HG03103 (cell line): Measurements from ENCODE around the gene CALHM5.
A peak's percentile ranks its signal among the peaks of the same experiment; 100 is the strongest.

Experiments
- ATAC-seq: cut with Tn5 transposase; IDR thresholded peaks from one replicate; pipeline ENCODE4 v1.9.1; 2021; ENCODE audit warnings: low read depth; ENCODE audit not compliant: unreplicated experiment

CALHM5 gene

GRCh38 chr6:116507324-116507723 is 4.1 kb upstream of the CALHM5 start:
- ATAC-seq: no peak

GRCh38 chr6:116508527-116508926 is 2.9 kb upstream of the CALHM5 start:
- no peak for ATAC-seq

GRCh38 chr6:116512111-116512559 is 696 bp downstream of the CALHM5 start:
- ATAC-seq: peak; percentile 86

- no peak for ATAC-seq
These were observed 1.3 kb downstream of the CALHM5 start for GRCh38 chr6:116512734-116513133.

GRCh38 chr6:116513224-116513875 is 1.9 kb downstream of the CALHM5 start:
- no peak for ATAC-seq

GRCh38 chr6:116514111-116514510 is 2.7 kb downstream of the CALHM5 start:
- no peak for ATAC-seq

- no peak for ATAC-seq
These were observed 3.7 kb downstream of the CALHM5 start for GRCh38 chr6:116515141-116515540.

- ATAC-seq: no peak
These were observed 7.4 kb downstream of the CALHM5 start for GRCh38 chr6:116518621-116519368.

- ATAC-seq: no peak
These were observed 11.5 kb downstream of the CALHM5 start for GRCh38 chr6:116522896-116523295.

GRCh38 chr6:116524236-116524635 is 12.8 kb downstream of the CALHM5 start:
- no peak for ATAC-seq

GRCh38 chr6:116528133-116528532 is 16.7 kb downstream of the CALHM5 start:
- ATAC-seq: no peak

- ATAC-seq: no peak
These were observed 17.3 kb downstream of the CALHM5 start for GRCh38 chr6:116528780-116529179.

GRCh38 chr6:116529466-116530290 is 18.2 kb downstream of the CALHM5 start:
- no peak for ATAC-seq

- no peak for ATAC-seq
These were observed 19.0 kb downstream of the CALHM5 start for GRCh38 chr6:116530436-116530835.

- peak; percentile 79 for ATAC-seq
These were observed 20.5 kb downstream of the CALHM5 start for GRCh38 chr6:116531675-116532570.

GRCh38 chr6:116533233-116533957 is 22.0 kb downstream of the CALHM5 start:
- no peak for ATAC-seq

GRCh38 chr6:116535109-116535508 is 23.7 kb downstream of the CALHM5 start:
- no peak for ATAC-seq

GRCh38 chr6:116536216-116536621 is 24.8 kb downstream of the CALHM5 start:
- no peak for ATAC-seq

- ATAC-seq: no peak
These were observed 31.0 kb downstream of the CALHM5 start for GRCh38 chr6:116542426-116542825.

GRCh38 chr6:116543149-116543548 is 31.7 kb downstream of the CALHM5 start:
- no peak for ATAC-seq
